ENCODE measurements around the gene TMEM9. TPM values are rescaled to one million over a fixed set of nuclear protein-coding genes. Genes with fewer than 3 reads are reported as not detected.

The TMEM9 gene
- total and polyA plus RNA-seq, 2 of the 8 experiments (the other 6 are each of a cell fraction or from before 2014, with no cell fraction given) = 79.9 to 181 TPM

DNA sequence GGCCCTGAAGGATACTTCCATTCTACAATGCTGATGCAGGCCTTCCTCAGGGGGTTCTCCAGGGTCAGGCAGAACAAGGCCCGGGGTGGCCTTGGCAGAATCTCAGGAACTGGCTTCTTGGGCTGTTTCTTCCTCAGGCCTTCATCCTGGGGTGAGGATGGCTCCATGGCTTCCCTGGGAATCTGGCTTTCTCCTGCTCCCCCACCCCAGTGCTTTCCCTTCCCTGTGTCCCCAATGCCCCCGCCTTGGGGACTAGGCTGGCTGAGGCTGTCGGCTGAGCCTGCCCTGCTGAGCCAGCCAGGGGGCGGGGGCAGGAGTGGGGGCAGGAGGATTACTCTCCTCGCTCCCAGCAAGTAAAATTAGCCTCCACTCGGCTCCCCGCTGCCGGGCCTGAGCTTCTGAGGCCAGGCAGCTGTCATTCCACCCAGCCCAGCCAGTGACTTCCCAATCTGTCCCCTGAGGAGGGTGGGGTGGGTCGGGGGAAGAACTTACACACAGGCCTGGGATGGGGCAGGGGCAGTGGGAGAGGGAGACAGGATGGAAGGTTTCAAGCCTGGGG lies 42.0 kb downstream of the TMEM9 start, which contains the start of gene CACNA1S:
Gene CACNA1S, minus strand, starts transcription at position 254 of the 559 bp plus-strand sequence. Its CDS starts 87 bp downstream, at position 167.
- no peak within 1 kb of the TSS for H3K27ac ChIP-seq (ENCODE audit: low read depth, low read length)
- H3K4me1 ChIP-seq (replicated peaks in 1 of 4; ENCODE audit: control insufficient read depth in 3 of 4, insufficient read depth in 4 of 4, low read length in 3 of 4) = peaks cover 0 to 9% (median 3%) of the 10 kb centered on the region in 4 experiments; a peak in 3 of 7 replicates
- DNase-seq (ENCODE audit: low read depth in 1 of 2, low spot score in 2 of 2) (no peak), FAIRE-seq (no peak)
- H2BK120ac ChIP-seq (replicated peaks; ENCODE audit: low read depth, low read length) = no peak within 1 kb of the TSS
- no peak within 1 kb of the TSS for H3K4me3 ChIP-seq (ENCODE audit: extremely low read depth in 1 of 4, insufficient read depth in 2 of 4, low read depth in 3 of 4, low read length in 4 of 4)
- no peak within 1 kb of the TSS for H3K4me2 ChIP-seq (ENCODE audit: insufficient read depth in 1 of 2, low read depth in 2 of 2, low read length in 2 of 2)
- H4K91ac ChIP-seq (replicated peaks; ENCODE audit: insufficient read length, low read length) = no peak within 1 kb of the TSS
- no peak within 1 kb of the TSS for H2BK20ac ChIP-seq (ENCODE audit: low read length)
- H2AK5ac ChIP-seq (ENCODE audit: low read depth, low read length) = no peak within 1 kb of the TSS
- no peaks in the 10 kb centered on the region for H3K79me2 ChIP-seq (ENCODE audit: control insufficient read depth in 1 of 2, insufficient read depth in 2 of 2, low read length in 2 of 2)
- H3K9ac ChIP-seq (replicated peaks in 1 of 4; ENCODE audit: extremely low read depth in 1 of 4, low read depth in 3 of 4, low read length in 3 of 4) = no peak within 1 kb of the TSS
- H3K9me3 ChIP-seq (ENCODE audit: insufficient read depth in 2 of 2, low read depth in 1 of 2, low read length in 1 of 2) = no peaks in the 10 kb centered on the region; a peak in 1 of 4 replicates
- H4K5ac ChIP-seq (ENCODE audit: insufficient read length, low read depth, low read length) = no peak within 1 kb of the TSS
- no peak within 1 kb of the TSS for H3K14ac ChIP-seq (ENCODE audit: insufficient read length)
- H3K56ac ChIP-seq (replicated peaks; ENCODE audit: insufficient read length, low read depth, low read length) = no peak within 1 kb of the TSS
- H3K36me3 ChIP-seq (ENCODE audit: control insufficient read depth in 2 of 4, insufficient read depth in 4 of 4, low read length in 3 of 4) = no peaks in the 10 kb centered on the region
- ChIA-PET CTCF (ENCODE audit: partially characterized antibody) (interaction anchor here (0.7 to 16.3 kb wide), 4 partner anchors 30 to 133 kb away, joined by 3 to 343 read pairs (median 18); no protein-coding TSS in a partner anchor), POLR2A (ENCODE audit: partially characterized antibody) (no interaction called here)
- no peaks in the 10 kb centered on the region for H3K79me1 ChIP-seq (ENCODE audit: low read depth, low read length)
- no peaks in the 10 kb centered on the region for H4K20me1 ChIP-seq (replicated peaks in 1 of 2; ENCODE audit: control insufficient read depth in 1 of 2, insufficient read depth in 2 of 2, low read length in 2 of 2)
- H2BK15ac ChIP-seq (ENCODE audit: low read length) = no peak within 1 kb of the TSS
- TF ChIP-seq ZNF274 (IDR thresholded peaks at IDR 0.05; ENCODE audit: borderline replicate concordance, extremely low read depth, low read length) = no peak
- TF ChIP-seq CREB1 (IDR thresholded peaks at IDR 0.05) = no peak
- TF ChIP-seq, protein P1, sequence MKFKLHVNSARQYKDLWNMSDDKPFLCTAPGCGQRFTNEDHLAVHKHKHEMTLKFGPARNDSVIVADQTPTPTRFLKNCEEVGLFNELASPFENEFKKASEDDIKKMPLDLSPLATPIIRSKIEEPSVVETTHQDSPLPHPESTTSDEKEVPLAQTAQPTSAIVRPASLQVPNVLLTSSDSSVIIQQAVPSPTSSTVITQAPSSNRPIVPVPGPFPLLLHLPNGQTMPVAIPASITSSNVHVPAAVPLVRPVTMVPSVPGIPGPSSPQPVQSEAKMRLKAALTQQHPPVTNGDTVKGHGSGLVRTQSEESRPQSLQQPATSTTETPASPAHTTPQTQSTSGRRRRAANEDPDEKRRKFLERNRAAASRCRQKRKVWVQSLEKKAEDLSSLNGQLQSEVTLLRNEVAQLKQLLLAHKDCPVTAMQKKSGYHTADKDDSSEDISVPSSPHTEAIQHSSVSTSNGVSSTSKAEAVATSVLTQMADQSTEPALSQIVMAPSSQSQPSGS (IDR thresholded peaks at IDR 0.05; ENCODE audit: low read length) = no peak
- no peak for TF ChIP-seq BRCA1 (IDR thresholded peaks at IDR 0.05; ENCODE audit: low read depth, low read length)
- no peak for TF ChIP-seq RBBP5 (IDR thresholded peaks at IDR 0.05; ENCODE audit: borderline replicate concordance, low read depth, low read length)
- TF ChIP-seq RFX5 (IDR thresholded peaks at IDR 0.05; ENCODE audit: borderline replicate concordance, low read depth, low read length) = no peak
- TF ChIP-seq NANOG (IDR thresholded peaks at IDR 0.05; ENCODE audit: insufficient read depth, low read depth, low read length, poor library complexity, severe bottlenecking) = no peak
- no peak for TF ChIP-seq SIX5 (IDR thresholded peaks at IDR 0.05; ENCODE audit: low read depth, low read length)
- TF ChIP-seq, protein P2, sequence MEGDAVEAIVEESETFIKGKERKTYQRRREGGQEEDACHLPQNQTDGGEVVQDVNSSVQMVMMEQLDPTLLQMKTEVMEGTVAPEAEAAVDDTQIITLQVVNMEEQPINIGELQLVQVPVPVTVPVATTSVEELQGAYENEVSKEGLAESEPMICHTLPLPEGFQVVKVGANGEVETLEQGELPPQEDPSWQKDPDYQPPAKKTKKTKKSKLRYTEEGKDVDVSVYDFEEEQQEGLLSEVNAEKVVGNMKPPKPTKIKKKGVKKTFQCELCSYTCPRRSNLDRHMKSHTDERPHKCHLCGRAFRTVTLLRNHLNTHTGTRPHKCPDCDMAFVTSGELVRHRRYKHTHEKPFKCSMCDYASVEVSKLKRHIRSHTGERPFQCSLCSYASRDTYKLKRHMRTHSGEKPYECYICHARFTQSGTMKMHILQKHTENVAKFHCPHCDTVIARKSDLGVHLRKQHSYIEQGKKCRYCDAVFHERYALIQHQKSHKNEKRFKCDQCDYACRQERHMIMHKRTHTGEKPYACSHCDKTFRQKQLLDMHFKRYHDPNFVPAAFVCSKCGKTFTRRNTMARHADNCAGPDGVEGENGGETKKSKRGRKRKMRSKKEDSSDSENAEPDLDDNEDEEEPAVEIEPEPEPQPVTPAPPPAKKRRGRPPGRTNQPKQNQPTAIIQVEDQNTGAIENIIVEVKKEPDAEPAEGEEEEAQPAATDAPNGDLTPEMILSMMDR (IDR thresholded peaks at IDR 0.05; ENCODE audit: control extremely low read depth in 1 of 3, insufficient read depth in 1 of 3, low read depth in 1 of 3, low read length in 3 of 3) = no peak
- WGBS, 2 experiments (ENCODE audit: extremely low coverage in 1 of 2, insufficient coverage in 1 of 2, insufficient read length in 1 of 2, insufficient replicate concordance in 2 of 2, low coverage in 1 of 2, low lambda C conversion rate in 2 of 2, missing lambda C conversion rate in 1 of 2) = 78% methylated on average over 7 of the region's 9 CpGs; no CpG with 5 or more reads in 1 of the 2 experiments
- no peak within 1 kb of the TSS; the same call in 1 of the 2 replicates for H3K18ac ChIP-seq (ENCODE audit: extremely low read depth, low read length)
- no peak within 1 kb of the TSS for H3K23ac ChIP-seq (ENCODE audit: insufficient read length)
- H2BK5ac ChIP-seq (ENCODE audit: low read depth, low read length) = no peak within 1 kb of the TSS
- H3K23me2 ChIP-seq (ENCODE audit: low read depth, low read length) = peaks cover 7% of the 10 kb centered on the region; the same call in 1 of the 2 replicates
- no peak within 1 kb of the TSS for H3K4ac ChIP-seq (replicated peaks; ENCODE audit: insufficient read length, low read depth, low read length)
- peaks cover 9 to 27% (median 21%) of the 10 kb centered on the region in 4 experiments for H3K27me3 ChIP-seq (replicated peaks in 1 of 4; ENCODE audit: control insufficient read depth in 3 of 4, extremely low read depth in 1 of 4, insufficient read depth in 3 of 4, low read length in 3 of 4)
- H2AFZ ChIP-seq (ENCODE audit: low read length) = no peak within 1 kb of the TSS
- no peak within 1 kb of the TSS for H4K8ac ChIP-seq (ENCODE audit: extremely low read depth, insufficient read depth, low read length)
- no peak within 1 kb of the TSS for H2BK12ac ChIP-seq (ENCODE audit: low read depth, low read length)
